H1 (cell line): ENCODE measurements around the gene RFTN2.

Source experiments
- BCL11A ChIP-seq, 2 experiments: IDR thresholded peaks; one replicate each; pipeline ENCODE4 v1.6.1; 2011; ENCODE audit warnings: low read depth in 2 of 2, low read length in 2 of 2, mild to moderate bottlenecking in 2 of 2
- BRCA1 ChIP-seq: IDR thresholded peaks from 2 replicates; pipeline ENCODE4 v1.6.1; 2012; ENCODE audit warnings: low read depth, low read length, improper control_type of control experiment
- CTBP2 ChIP-seq: IDR thresholded peaks from 2 replicates; pipeline ENCODE4 v1.7.0; 2011; ENCODE audit warnings: borderline replicate concordance, mild to moderate bottlenecking, moderate library complexity, mixed read lengths, low read length; ENCODE audit not compliant: insufficient read depth, insufficient read length
- EP300 ChIP-seq, 2 experiments: IDR thresholded peaks; 1 replicate in 1 of 2; 2 replicates in 1 of 2; pipeline ENCODE4 v1.6.1; 2011 to 2012; ENCODE audit warnings: low read depth in 2 of 2, low read length in 2 of 2, mild to moderate bottlenecking in 2 of 2, borderline replicate concordance in 1 of 2, inconsistent platforms in 1 of 2, moderate library complexity in 1 of 2
- FOSL1 ChIP-seq: IDR thresholded peaks from 2 replicates; pipeline ENCODE4 v1.6.1; 2011; ENCODE audit warnings: mild to moderate bottlenecking, low read depth, low read length, moderate library complexity; ENCODE audit not compliant: insufficient read depth
- HDAC2 ChIP-seq, 2 experiments: fragments of 300-600 bp in 1 of 2; sonication (generic) in 1 of 2; IDR thresholded peaks; 2 replicates each; pipeline ENCODE4 v1.6.1; 2011 to 2012; ENCODE audit warnings: low read depth in 2 of 2, low read length in 2 of 2, mild to moderate bottlenecking in 2 of 2, moderate library complexity in 2 of 2, borderline replicate concordance in 1 of 2, inconsistent platforms in 1 of 2
- HDAC6 ChIP-seq: IDR thresholded peaks from one replicate; pipeline ENCODE4 v1.7.1; 2012; ENCODE audit warnings: low read depth, mild to moderate bottlenecking, inconsistent platforms, low read length, moderate library complexity
- PHF8 ChIP-seq: fragments of 200-600 bp; sonication (generic); conservative IDR thresholded peaks from 2 replicates; pipeline ENCODE4 v1.7.1; 2012; ENCODE audit warnings: low read depth, mild to moderate bottlenecking, inconsistent platforms, low read length, moderate library complexity
- POLR2A ChIP-seq, 2 experiments: IDR thresholded peaks; 1 replicate in 1 of 2; 2 replicates in 1 of 2; pipeline ENCODE4 v1.6.1; 2011; ENCODE audit warnings: low read depth in 2 of 2, low read length in 2 of 2, mild to moderate bottlenecking in 2 of 2; ENCODE audit errors: control extremely low read depth in 1 of 2
- SAP30 ChIP-seq: fragments of 300-600 bp; sonication (generic); IDR thresholded peaks from 2 replicates; pipeline ENCODE4 v1.7.1; 2012; ENCODE audit warnings: low read length, moderate library complexity, mild to moderate bottlenecking, inconsistent platforms; ENCODE audit not compliant: insufficient read depth, insufficient replicate concordance
- ZNF274 ChIP-seq: IDR thresholded peaks from 2 replicates; pipeline ENCODE4 v1.7.0; 2012; ENCODE audit warnings: low read length, borderline replicate concordance; ENCODE audit errors: extremely low read depth
- TF ChIP-seq, protein P1 (sequence below), 3 experiments: IDR thresholded peaks; 1 replicate in 2 of 3; 2 replicates in 1 of 3; pipeline versions ENCODE4 v1.5.1 to v1.6.1; 2011; ENCODE audit warnings: low read length in 3 of 3, mild to moderate bottlenecking in 3 of 3, inconsistent platforms in 2 of 3, low read depth in 1 of 3, moderate library complexity in 1 of 3; ENCODE audit not compliant: insufficient read depth in 1 of 3; ENCODE audit errors: control extremely low read depth in 1 of 3
- TF ChIP-seq, protein P2 (sequence below): IDR thresholded peaks from 2 replicates; pipeline ENCODE4 v1.6.1; 2012; ENCODE audit warnings: low read length, inconsistent platforms

DNA sequence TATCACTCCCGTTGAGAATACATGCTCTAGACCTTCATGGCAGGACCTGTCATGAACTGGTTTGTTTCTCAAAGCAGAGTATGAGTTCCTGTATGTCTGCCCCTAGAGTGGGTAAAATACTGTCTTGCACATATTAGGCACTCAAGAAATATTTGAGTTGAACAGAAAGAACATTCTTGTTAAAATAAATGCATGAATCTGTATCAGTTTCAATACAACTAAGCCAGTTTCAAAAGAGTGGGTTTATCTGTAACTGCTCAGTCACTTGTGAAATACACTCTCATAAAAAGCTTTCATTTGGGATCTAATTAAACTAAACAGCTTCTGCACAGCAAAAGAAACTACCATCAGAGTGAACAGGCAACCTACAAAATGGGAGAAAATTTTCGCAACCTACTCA lies 69.2 kb downstream of the RFTN2 start:
- TF ChIP-seq EP300 (IDR thresholded peaks at IDR 0.05; ENCODE audit: borderline replicate concordance in 1 of 2, low read depth in 2 of 2, low read length in 2 of 2) (no peak), BCL11A (IDR thresholded peaks at IDR 0.05; ENCODE audit: low read depth in 2 of 2, low read length in 2 of 2) (no peak), POLR2A (IDR thresholded peaks at IDR 0.05; ENCODE audit: control extremely low read depth in 1 of 2, low read depth in 2 of 2, low read length in 2 of 2) (no peak), BRCA1 (no peak), ZNF274 (no peak), SAP30 (no peak), FOSL1 (no peak), HDAC2 (IDR thresholded peaks at IDR 0.05; ENCODE audit: borderline replicate concordance in 1 of 2, low read depth in 2 of 2, low read length in 2 of 2) (no peak), CTBP2 (no peak), HDAC6 (no peak), PHF8 (no peak)
- TF ChIP-seq, protein P1, sequence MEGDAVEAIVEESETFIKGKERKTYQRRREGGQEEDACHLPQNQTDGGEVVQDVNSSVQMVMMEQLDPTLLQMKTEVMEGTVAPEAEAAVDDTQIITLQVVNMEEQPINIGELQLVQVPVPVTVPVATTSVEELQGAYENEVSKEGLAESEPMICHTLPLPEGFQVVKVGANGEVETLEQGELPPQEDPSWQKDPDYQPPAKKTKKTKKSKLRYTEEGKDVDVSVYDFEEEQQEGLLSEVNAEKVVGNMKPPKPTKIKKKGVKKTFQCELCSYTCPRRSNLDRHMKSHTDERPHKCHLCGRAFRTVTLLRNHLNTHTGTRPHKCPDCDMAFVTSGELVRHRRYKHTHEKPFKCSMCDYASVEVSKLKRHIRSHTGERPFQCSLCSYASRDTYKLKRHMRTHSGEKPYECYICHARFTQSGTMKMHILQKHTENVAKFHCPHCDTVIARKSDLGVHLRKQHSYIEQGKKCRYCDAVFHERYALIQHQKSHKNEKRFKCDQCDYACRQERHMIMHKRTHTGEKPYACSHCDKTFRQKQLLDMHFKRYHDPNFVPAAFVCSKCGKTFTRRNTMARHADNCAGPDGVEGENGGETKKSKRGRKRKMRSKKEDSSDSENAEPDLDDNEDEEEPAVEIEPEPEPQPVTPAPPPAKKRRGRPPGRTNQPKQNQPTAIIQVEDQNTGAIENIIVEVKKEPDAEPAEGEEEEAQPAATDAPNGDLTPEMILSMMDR (IDR thresholded peaks at IDR 0.05; ENCODE audit: control extremely low read depth in 1 of 3, insufficient read depth in 1 of 3, low read depth in 1 of 3, low read length in 3 of 3) = no peak
- TF ChIP-seq, protein P2, sequence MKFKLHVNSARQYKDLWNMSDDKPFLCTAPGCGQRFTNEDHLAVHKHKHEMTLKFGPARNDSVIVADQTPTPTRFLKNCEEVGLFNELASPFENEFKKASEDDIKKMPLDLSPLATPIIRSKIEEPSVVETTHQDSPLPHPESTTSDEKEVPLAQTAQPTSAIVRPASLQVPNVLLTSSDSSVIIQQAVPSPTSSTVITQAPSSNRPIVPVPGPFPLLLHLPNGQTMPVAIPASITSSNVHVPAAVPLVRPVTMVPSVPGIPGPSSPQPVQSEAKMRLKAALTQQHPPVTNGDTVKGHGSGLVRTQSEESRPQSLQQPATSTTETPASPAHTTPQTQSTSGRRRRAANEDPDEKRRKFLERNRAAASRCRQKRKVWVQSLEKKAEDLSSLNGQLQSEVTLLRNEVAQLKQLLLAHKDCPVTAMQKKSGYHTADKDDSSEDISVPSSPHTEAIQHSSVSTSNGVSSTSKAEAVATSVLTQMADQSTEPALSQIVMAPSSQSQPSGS = no peak
